Measurements from ENCODE around the gene PCBP3. TPM values are rescaled to one million over a fixed set of nuclear protein-coding genes. Genes with fewer than 3 reads are reported as not detected.

Gene PCBP3
- total and polyA plus RNA-seq, 2 of the 8 experiments (the other 6 are each of a cell fraction or from before 2014, with no cell fraction given) = 3.5 to 6.3 TPM

GRCh38 chr21:45939521-45940045 lies 296.1 kb downstream of the PCBP3 start (continued):
- TF ChIP-seq NANOG (IDR thresholded peaks at IDR 0.05; ENCODE audit: insufficient read depth, low read depth, low read length, poor library complexity, severe bottlenecking) (no peak), KDM5A (IDR thresholded peaks at IDR 0.05; ENCODE audit: low read length) (no peak), NRF1 (IDR thresholded peaks at IDR 0.05; ENCODE audit: low read depth, low read length) (no peak), RXRA (IDR thresholded peaks at IDR 0.05; ENCODE audit: insufficient read depth, low read depth, low read length) (no peak), TEAD4 (IDR thresholded peaks at IDR 0.05; ENCODE audit: low read depth, low read length) (no peak)
